OCI-LY7 (cell line): ENCODE measurements around the gene CCDC57. TPM values are rescaled to one million over a fixed set of nuclear protein-coding genes. Genes with fewer than 3 reads are reported as not detected.

Source experiments
- BruUV-seq: library from RNA; stranded (reverse); fragments of 400-500 nt; replicated peaks from 2 replicates; lab custom pipeline; 2021; lab: Mats Ljungman, UMichigan
- CTCF ChIA-PET: fragments of 300-600 bp; sonication (Branson Sonifier 250); formaldehyde crosslinking; loops from one replicate; lab custom pipeline; 2022; ENCODE audit warnings: antibody characterized with exemption; ENCODE audit not compliant: unreplicated experiment; lab: Charles Lee
- POLR2A ChIA-PET: fragments of 300-600 bp; sonication (Branson Sonifier 250); formaldehyde crosslinking; loops from one replicate; lab custom pipeline; 2022; ENCODE audit warnings: antibody characterized with exemption; lab: Charles Lee
- DNase-seq: peaks from one replicate; pipeline ENCODE4 v3.0.0-alpha.2; 2015; ENCODE audit warnings: low spot score
- H2AFZ ChIP-seq: fragments of 200-600 bp; sonication (generic), shearing (Covaris generic); 2 replicates; pipeline ENCODE4 v1.6.1; 2014; ENCODE audit warnings: mild to moderate bottlenecking, antibody characterized with exemption, low read length, moderate library complexity
- H3K27ac ChIP-seq: fragments of 200-600 bp; sonication (generic); 2 replicates; pipeline ENCODE4 v1.5.1; 2014; ENCODE audit warnings: mixed run types, low read depth, mild to moderate bottlenecking, moderate library complexity, low read length, inconsistent platforms; ENCODE audit not compliant: poor library complexity, severe bottlenecking
- H3K36me3 ChIP-seq: fragments of 200-600 bp; sonication (generic); 2 replicates; pipeline ENCODE4 v1.6.1; 2014; ENCODE audit warnings: mild to moderate bottlenecking, antibody characterized with exemption, low read length, moderate library complexity, mixed read lengths; ENCODE audit not compliant: insufficient read depth
- H3K4me1 ChIP-seq: fragments of 200-600 bp; sonication (generic); 2 replicates; pipeline ENCODE4 v1.5.1; 2014; ENCODE audit warnings: mild to moderate bottlenecking, low read length; ENCODE audit not compliant: insufficient read depth, poor library complexity, severe bottlenecking
- H3K4me2 ChIP-seq: fragments of 200-600 bp; sonication (generic); 2 replicates; pipeline ENCODE4 v1.6.1; 2014; ENCODE audit warnings: mild to moderate bottlenecking, low read length
- H3K4me3 ChIP-seq: fragments of 200-600 bp; sonication (generic); 2 replicates; pipeline ENCODE4 v1.5.1; 2014; ENCODE audit warnings: mild to moderate bottlenecking, low read depth, low read length; ENCODE audit not compliant: poor library complexity, severe bottlenecking
- H3K79me2 ChIP-seq: fragments of 200-600 bp; sonication (generic); 2 replicates; pipeline ENCODE4 v1.6.1; 2016; ENCODE audit warnings: low read depth, mild to moderate bottlenecking, low read length, moderate library complexity, mixed read lengths; ENCODE audit not compliant: insufficient read depth
- H3K9me2 ChIP-seq: fragments of 200-600 bp; sonication (generic); 2 replicates; pipeline ENCODE4 v1.6.1; 2016; ENCODE audit warnings: mild to moderate bottlenecking, low read length, mixed read lengths; ENCODE audit not compliant: insufficient read depth
- H3K9me3 ChIP-seq: fragments of 200-600 bp; sonication (generic); 2 replicates; pipeline ENCODE4 v1.6.1; 2014; ENCODE audit warnings: mild to moderate bottlenecking, mixed run types, low read length, mixed read lengths
- H4K20me1 ChIP-seq: fragments of 200-600 bp; sonication (generic); 2 replicates; pipeline ENCODE4 v1.6.1; 2014; ENCODE audit warnings: mild to moderate bottlenecking, antibody characterized with exemption, low read length, moderate library complexity, mixed read lengths; ENCODE audit not compliant: insufficient read depth
- CTCF ChIP-seq: fragments of 200-600 bp; sonication (generic); conservative IDR thresholded peaks from 2 replicates; pipeline ENCODE4 v1.5.1; 2014; ENCODE audit warnings: mild to moderate bottlenecking, antibody characterized with exemption, low read length, moderate library complexity, mixed read lengths
- EZH2phosphoT487 ChIP-seq: fragments of 200-600 bp; sonication (generic); IDR thresholded peaks from 2 replicates; pipeline ENCODE4 v1.6.1; 2018; ENCODE audit warnings: low read depth, borderline replicate concordance, mild to moderate bottlenecking, mixed run types, antibody characterized with exemption, low read length, moderate library complexity, mixed read lengths
- intact Hi-C: fragments of 100-400 bp; cut with micrococcal nuclease; formaldehyde crosslinking; loops from one replicate; pipeline ENCODE4 v1.10.0; 2022; ENCODE audit not compliant: unreplicated experiment
- total RNA-seq, 2 experiments: library from RNA; depleted of rRNA in 1 of 2; stranded (reverse); fragments of >200 nt in 1 of 2; shearing (Covaris generic) in 1 of 2; gene quantifications; 2 replicates each; pipeline ENCODE4 v1.2.3, GENCODE V29; 2014 to 2022

The CCDC57 gene
- total RNA-seq, 2 experiments from 2014 or later: 34.5 to 58.7 TPM

- H3K4me1 ChIP-seq: no peaks in the 10 kb centered on the region
- no TSS peak for BruUV-seq
- H3K9me2 ChIP-seq: no peaks in the 10 kb centered on the region
- peaks cover 6% of the 10 kb centered on the region; the same call in 1 of the 2 replicates for H3K36me3 ChIP-seq
- H3K79me2 ChIP-seq: no peaks in the 10 kb centered on the region
- H4K20me1 ChIP-seq: no peaks in the 10 kb centered on the region
- no peak for DNase-seq
- H3K4me3 ChIP-seq: no peak overlapping the region
- H3K4me2 ChIP-seq: no peak overlapping the region
- H2AFZ ChIP-seq: no peak overlapping the region
- TF ChIP-seq EZH2phosphoT487 (no peak), CTCF (no peak)
- H3K9me3 ChIP-seq: no peaks in the 10 kb centered on the region
- no peak overlapping the region for H3K27ac ChIP-seq
- intact Hi-C loops: no loop called here
- POLR2A ChIA-PET: no interaction called here
- CTCF ChIA-PET: no interaction called here
These were observed 33.2 kb downstream of the CCDC57 start for GRCh38 chr17:82179412-82179811.

- no peaks in the 10 kb centered on the region for H3K9me2 ChIP-seq
- no peak overlapping the region for H2AFZ ChIP-seq
- no peak overlapping the region for H3K4me2 ChIP-seq
- no peaks in the 10 kb centered on the region for H3K9me3 ChIP-seq
- no peaks in the 10 kb centered on the region for H3K4me1 ChIP-seq
- H3K79me2 ChIP-seq: no peaks in the 10 kb centered on the region
- H4K20me1 ChIP-seq: no peaks in the 10 kb centered on the region
- TF ChIP-seq CTCF (no peak), EZH2phosphoT487 (no peak)
- CTCF ChIA-PET: no interaction called here
- no TSS peak for BruUV-seq
- peaks cover 6% of the 10 kb centered on the region; the same call in 1 of the 2 replicates for H3K36me3 ChIP-seq
- no peak overlapping the region for H3K4me3 ChIP-seq
- DNase-seq: no peak
- intact Hi-C loops: no loop called here
- POLR2A ChIA-PET: no interaction called here
- H3K27ac ChIP-seq: no peak overlapping the region
These were observed 34.0 kb downstream of the CCDC57 start for GRCh38 chr17:82178499-82179261.
